Measurements from ENCODE around the gene PICK1. TPM values are rescaled to one million over a fixed set of nuclear protein-coding genes. Genes with fewer than 3 reads are reported as not detected.

PICK1 gene
- total and polyA plus RNA-seq, 2 donors (not counting 3 experiments of a cell fraction or from before 2014, with no cell fraction given) = 18.0 to 20.8 TPM

GRCh38 chr22:38017272-38017920 is 39.8 kb upstream of the PICK1 start:
- Histone ChIP-seq H3K9me1 (replicated peaks; ENCODE audit: control insufficient read depth, extremely low read depth, insufficient read depth, low read length) (no peaks in the 10 kb centered on the region), H3K4me2 (ENCODE audit: insufficient read depth, low read length) (no peak overlapping the region), H3K27ac (ENCODE audit: insufficient read depth, low read depth, low read length) (no peak overlapping the region), H3K36me3 (ENCODE audit: control insufficient read depth in 2 of 2, extremely low read depth in 1 of 2, insufficient read depth in 2 of 2, low read length in 2 of 2) (no peaks in the 10 kb centered on the region), H3K9ac (replicated peaks; ENCODE audit: extremely low read depth, insufficient read depth, low read length) (no peak overlapping the region), H4K20me1 (replicated peaks; ENCODE audit: control insufficient read depth, extremely low read depth, insufficient read depth, low read length) (no peaks in the 10 kb centered on the region), H3K9me3 (replicated peaks; ENCODE audit: control insufficient read depth, insufficient read depth, low read length) (no peaks in the 10 kb centered on the region), H3K4me3 (replicated peaks in 1 of 3; ENCODE audit: insufficient read depth in 1 of 3, low read depth in 1 of 3, low read length in 3 of 3) (no peak overlapping the region), H2AFZ (ENCODE audit: low read depth, low read length) (no peak overlapping the region), H3K79me2 (ENCODE audit: control insufficient read depth, insufficient read depth, low read length) (no peaks in the 10 kb centered on the region), H3K27me3 (ENCODE audit: control insufficient read depth in 2 of 2, insufficient read depth in 2 of 2, low read length in 2 of 2) (no peaks in the 10 kb centered on the region), H3K4me1 (ENCODE audit: control insufficient read depth, extremely low read depth, insufficient read depth, low read length) (peaks cover 11% of the 10 kb centered on the region)
- dilution Hi-C loops (cut with MboI; ENCODE audit: extremely low pct_ligation_motif_present, low sequenced_read_pairs) = no loop called here
- BruUV-seq (replicated peaks) = no TSS peak
- ChIA-PET POLR2A (interaction anchor here (0.5 kb wide), 1 partner anchor 72 kb away, joined by 3 read pairs; no protein-coding TSS in a partner anchor), CTCF (interaction anchor here (1.4 kb wide), 1 partner anchor 35 kb away, joined by 10 read pairs; no protein-coding TSS in a partner anchor)
- intact Hi-C loops (cut with micrococcal nuclease) = no loop called here
- TF ChIP-seq MAX (IDR thresholded peaks at IDR 0.05; ENCODE audit: insufficient read depth, insufficient read length) (no peak), POLR2AphosphoS5 (IDR thresholded peaks at IDR 0.05; ENCODE audit: insufficient read depth, low read depth, low read length) (no peak)
- TF ChIP-seq, protein P1, sequence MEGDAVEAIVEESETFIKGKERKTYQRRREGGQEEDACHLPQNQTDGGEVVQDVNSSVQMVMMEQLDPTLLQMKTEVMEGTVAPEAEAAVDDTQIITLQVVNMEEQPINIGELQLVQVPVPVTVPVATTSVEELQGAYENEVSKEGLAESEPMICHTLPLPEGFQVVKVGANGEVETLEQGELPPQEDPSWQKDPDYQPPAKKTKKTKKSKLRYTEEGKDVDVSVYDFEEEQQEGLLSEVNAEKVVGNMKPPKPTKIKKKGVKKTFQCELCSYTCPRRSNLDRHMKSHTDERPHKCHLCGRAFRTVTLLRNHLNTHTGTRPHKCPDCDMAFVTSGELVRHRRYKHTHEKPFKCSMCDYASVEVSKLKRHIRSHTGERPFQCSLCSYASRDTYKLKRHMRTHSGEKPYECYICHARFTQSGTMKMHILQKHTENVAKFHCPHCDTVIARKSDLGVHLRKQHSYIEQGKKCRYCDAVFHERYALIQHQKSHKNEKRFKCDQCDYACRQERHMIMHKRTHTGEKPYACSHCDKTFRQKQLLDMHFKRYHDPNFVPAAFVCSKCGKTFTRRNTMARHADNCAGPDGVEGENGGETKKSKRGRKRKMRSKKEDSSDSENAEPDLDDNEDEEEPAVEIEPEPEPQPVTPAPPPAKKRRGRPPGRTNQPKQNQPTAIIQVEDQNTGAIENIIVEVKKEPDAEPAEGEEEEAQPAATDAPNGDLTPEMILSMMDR (IDR thresholded peaks at IDR 0.05; ENCODE audit: extremely low read depth in 1 of 2, insufficient read depth in 1 of 2, low read depth in 1 of 2, low read length in 2 of 2) = peak in 1 of 2 donors; percentile 2
- no peak for FAIRE-seq
- peak; percentile 37 for DNase-seq (ENCODE audit: low read depth, low spot score)
